ENCODE measurements around the gene SKI. TPM values are rescaled to one million over a fixed set of nuclear protein-coding genes. Genes with fewer than 3 reads are reported as not detected.

Gene SKI
- total and polyA plus RNA-seq, 2 of the 4 experiments (the other 2 are of a cell fraction), result 2.3 to 20.1 TPM

GRCh38 chr1:2288816-2289536 is 60.9 kb downstream of the SKI start:
- Histone ChIP-seq H3K4me2 (ENCODE audit: low read depth, low read length) (no peak overlapping the region), H3K4ac (ENCODE audit: low read depth, low read length) (peak overlapping the region; percentile 9; the same call in 1 of the 2 replicates), H3K9me3 (ENCODE audit: control insufficient read depth, insufficient read depth, low read length) (no peaks in the 10 kb centered on the region), H3K9me1 (ENCODE audit: insufficient read depth, low read length) (peaks cover 31% of the 10 kb centered on the region), H3K79me1 (ENCODE audit: low read depth in 1 of 2, low read length in 2 of 2) (peaks cover 6 to 80% of the 10 kb centered on the region in 2 experiments; a peak in 3 of 4 replicates), H3K36me3 (ENCODE audit: control insufficient read depth, insufficient read depth, low read length) (no peaks in the 10 kb centered on the region), H4K5ac (ENCODE audit: low read depth, low read length) (no peak overlapping the region), H3K18ac (ENCODE audit: low read depth, low read length) (no peak overlapping the region), H3K4me3 (ENCODE audit: insufficient read depth, low read depth, low read length) (no peak overlapping the region), H3K56ac (ENCODE audit: extremely low read depth, insufficient read depth, low read length) (no peak overlapping the region), H2AK5ac (ENCODE audit: low read depth, low read length) (peak overlapping the region; percentile 49), H3K4me1 (ENCODE audit: control insufficient read depth, insufficient read depth, low read length) (peaks cover 46% of the 10 kb centered on the region), H2AFZ (replicated peaks; ENCODE audit: low read length, poor library complexity) (no peak overlapping the region), H2BK15ac (ENCODE audit: low read depth, low read length) (no peak overlapping the region; the same call in 2 of the 3 replicates), H3K27ac (ENCODE audit: insufficient read depth, low read length) (0 out of 2 replicates have a peak overlapping the region, but pooled peaks have one; percentile 14), H4K8ac (ENCODE audit: low read depth in 2 of 2, low read length in 2 of 2) (no peak overlapping the region; a peak in 2 of 4 replicates), H4K91ac (ENCODE audit: insufficient read depth, low read depth, low read length) (peak overlapping the region; percentile 16), H3K27me3 (ENCODE audit: control insufficient read depth, insufficient read depth, low read length) (no peaks in the 10 kb centered on the region), H2BK120ac (ENCODE audit: low read depth, low read length) (no peak overlapping the region), H2BK5ac (ENCODE audit: low read depth, low read length, poor library complexity, severe bottlenecking) (peak overlapping the region; percentile 21), H3K23ac (ENCODE audit: low read depth, low read length) (no peak overlapping the region), H3K14ac (replicated peaks; ENCODE audit: low read depth, low read length) (no peak overlapping the region), H2BK20ac (ENCODE audit: low read depth, low read length) (no peak overlapping the region), H3K9ac (ENCODE audit: low read depth, low read length) (no peak overlapping the region), H4K20me1 (ENCODE audit: insufficient read depth, low read length) (peaks cover 41% of the 10 kb centered on the region), H2AK9ac (replicated peaks; ENCODE audit: low read depth, low read length, poor library complexity) (peak overlapping the region; percentile 70)
- no peak for TF ChIP-seq RAD21 (IDR thresholded peaks at IDR 0.05; ENCODE audit: low read length)
- TF ChIP-seq NFE2L2 (IDR thresholded peaks at IDR 0.05; ENCODE audit: low read depth, low read length), result no peak
- TF ChIP-seq, protein P1, sequence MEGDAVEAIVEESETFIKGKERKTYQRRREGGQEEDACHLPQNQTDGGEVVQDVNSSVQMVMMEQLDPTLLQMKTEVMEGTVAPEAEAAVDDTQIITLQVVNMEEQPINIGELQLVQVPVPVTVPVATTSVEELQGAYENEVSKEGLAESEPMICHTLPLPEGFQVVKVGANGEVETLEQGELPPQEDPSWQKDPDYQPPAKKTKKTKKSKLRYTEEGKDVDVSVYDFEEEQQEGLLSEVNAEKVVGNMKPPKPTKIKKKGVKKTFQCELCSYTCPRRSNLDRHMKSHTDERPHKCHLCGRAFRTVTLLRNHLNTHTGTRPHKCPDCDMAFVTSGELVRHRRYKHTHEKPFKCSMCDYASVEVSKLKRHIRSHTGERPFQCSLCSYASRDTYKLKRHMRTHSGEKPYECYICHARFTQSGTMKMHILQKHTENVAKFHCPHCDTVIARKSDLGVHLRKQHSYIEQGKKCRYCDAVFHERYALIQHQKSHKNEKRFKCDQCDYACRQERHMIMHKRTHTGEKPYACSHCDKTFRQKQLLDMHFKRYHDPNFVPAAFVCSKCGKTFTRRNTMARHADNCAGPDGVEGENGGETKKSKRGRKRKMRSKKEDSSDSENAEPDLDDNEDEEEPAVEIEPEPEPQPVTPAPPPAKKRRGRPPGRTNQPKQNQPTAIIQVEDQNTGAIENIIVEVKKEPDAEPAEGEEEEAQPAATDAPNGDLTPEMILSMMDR (conservative IDR thresholded peaks at IDR 0.05; ENCODE audit: low read depth, low read length), result no peak
- ChIA-PET CTCF (no interaction called here), POLR2A (ENCODE audit: unreplicated experiment) (no interaction called here)
- BruUV-seq (replicated peaks), result no TSS peak
- dilution Hi-C loops (cut with HindIII; ENCODE audit: low sequenced_read_pairs, unreplicated experiment), result no loop called here
- intact Hi-C loops (cut with micrococcal nuclease), result no loop called here
- ATAC-seq (ENCODE audit: low read depth) (no peak), DNase-seq (no peak)
- in situ Hi-C loops (cut with MboI; ENCODE audit: low sequenced_read_pairs), result no loop called here
- WGBS, 2 experiments (ENCODE audit: extremely low coverage in 2 of 2, insufficient read length in 1 of 2), result 86% methylated on average over 5 of the region's 20 CpGs; no CpG with 5 or more reads in 1 of the 2 experiments
